Iris pigment epithelial cell (primary cell): Measurements from ENCODE around the gene DNAJC15.
A peak's percentile ranks its signal among the peaks of the same experiment; 100 is the strongest.

Source experiments
- DNase-seq: peaks from one replicate; pipeline ENCODE4 v3.0.0-alpha.2; 2011; ENCODE audit warnings: low read depth

The DNAJC15 gene

DNA sequence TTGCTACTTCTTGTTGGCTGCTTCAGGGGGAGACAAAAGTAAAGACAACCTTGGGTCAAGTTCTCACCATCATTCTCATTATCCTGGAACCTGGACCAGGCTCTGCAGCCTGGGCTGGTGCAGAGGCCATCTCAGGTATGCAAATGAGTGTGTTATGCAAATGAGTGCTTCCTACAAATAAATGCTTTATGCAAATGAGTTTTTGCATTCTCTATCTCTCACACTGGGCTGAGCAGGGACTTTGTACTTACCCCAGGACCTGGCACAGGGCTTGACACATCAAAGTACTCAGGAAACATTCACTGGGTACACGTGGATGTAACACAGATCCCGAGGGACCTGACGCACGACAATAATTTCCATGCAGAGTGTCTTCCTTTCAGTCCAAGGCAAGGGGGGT lies 103.0 kb downstream of the DNAJC15 start:
- no peak for DNase-seq

DNA sequence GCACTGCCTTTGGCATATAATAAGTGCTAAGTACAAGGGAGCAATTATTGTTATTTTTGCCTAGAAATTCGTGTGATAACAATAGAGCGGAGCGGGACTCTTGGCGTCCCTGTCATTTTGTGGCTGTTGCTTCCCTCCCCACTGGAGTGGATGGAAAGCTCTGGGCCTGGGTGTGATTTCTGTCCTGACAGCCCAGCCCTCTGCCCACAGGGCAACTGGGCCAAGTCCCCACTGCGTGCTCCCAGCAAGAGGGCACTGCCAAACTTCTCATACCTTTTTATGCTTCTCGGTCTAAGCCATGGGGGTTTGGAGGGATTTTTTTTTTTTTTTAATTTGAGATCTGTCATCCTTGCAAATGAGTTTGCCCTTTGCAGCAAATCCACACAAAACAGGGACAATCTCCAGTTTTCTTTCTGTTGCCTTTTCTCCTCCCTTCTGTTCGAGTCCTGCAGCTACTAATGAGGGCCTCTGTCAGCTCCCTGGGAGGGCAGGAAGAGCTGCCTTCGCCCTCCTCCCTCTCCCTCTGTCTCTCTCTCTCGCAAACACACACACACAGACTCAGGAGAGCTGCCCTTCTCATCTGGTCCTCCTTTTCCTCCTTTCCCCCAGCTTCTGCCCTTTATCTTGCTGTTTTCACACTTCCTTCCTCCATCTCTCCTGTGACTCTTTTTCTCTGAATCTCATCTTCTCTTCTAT lies 103.9 kb downstream of the DNAJC15 start:
- no peak for DNase-seq

DNA sequence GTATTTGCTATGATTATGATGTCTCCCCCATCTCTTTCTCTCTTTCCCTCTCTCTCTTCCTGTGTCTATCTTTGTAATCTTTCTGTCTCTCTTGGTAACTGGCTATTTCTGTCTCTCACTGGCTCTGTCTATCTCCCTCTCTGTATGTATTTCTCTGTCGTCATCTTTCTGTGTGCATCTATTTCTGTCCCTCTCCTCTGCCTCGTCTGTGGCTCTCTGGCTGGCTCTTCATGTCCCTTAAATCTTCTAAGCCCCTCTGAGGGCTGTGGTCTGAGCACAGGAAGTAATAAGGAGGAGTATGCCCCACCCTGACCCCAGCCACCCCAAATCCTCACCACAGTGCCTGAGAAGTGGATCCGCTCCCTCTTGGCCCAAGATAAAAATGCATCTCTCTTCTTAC lies 104.4 kb downstream of the DNAJC15 start:
- DNase-seq: no peak

DNA sequence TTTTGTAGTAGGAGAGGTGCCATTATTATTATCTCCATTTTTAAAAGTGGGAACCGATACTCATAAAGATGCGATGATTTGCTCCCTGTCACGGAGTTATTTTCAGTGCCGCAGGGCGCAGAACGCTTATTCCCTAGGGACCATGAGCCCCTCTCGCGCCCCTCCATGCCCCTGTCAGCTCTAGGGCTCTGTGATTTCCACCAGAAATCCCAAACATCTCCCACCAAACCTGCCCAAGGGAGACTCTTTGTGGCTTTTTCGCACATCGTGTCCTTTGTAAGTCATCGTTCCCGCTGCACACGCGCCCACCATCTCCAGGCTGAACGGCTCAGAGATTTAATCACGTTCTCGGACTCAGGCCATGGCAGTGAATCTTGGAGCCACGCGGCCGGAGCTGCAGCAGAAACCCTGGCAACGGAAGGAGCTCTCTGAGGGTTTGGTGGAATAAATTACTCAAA lies 105.1 kb downstream of the DNAJC15 start:
- DNase-seq: no peak

DNA sequence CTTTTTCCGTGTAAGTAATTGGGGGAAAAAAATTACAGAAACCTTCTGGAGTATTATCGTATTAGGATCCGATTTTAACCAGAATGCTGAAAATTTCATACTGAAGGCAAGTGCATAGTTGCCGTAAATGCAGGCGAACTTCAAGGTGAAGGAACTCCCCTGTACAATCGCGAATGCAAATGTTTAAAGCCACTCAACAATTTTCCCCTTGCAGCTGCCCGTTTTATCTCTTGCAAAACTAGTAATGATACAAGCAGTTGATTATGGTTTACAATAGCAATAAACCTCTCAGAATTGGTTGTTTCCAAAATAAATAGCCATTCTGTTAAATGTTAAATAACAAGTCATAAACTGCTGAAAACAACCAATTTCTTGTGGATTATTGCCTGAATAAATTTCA lies 105.7 kb downstream of the DNAJC15 start:
- no peak for DNase-seq

DNA sequence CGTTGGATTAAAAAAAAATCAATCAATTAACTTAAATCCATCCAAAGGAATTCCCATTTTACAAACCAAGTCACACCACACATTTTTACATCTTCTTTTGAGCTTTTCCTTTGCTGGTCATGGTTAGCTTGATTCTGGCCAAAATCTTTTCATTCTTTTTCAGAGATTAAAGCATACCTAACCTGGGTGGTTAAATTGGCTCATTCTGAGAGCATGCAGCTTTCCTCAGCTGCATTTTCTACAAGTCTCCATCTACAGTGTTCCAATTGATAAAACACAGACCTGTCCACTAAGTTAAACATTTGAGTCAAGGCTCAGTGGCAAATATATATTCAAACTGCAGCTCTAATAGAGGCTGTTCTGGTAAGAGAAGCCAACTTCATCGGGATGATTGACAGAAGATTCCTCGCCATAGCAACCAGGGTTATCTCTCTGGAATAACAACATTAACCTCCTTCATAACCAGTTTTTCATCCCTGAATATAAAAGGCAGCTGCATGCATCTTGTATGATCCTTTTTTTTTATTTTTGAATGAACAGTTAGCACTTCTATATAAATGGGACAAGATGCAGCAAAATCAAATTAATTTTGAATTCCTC lies 106.2 kb downstream of the DNAJC15 start:
- DNase-seq: no peak

DNA sequence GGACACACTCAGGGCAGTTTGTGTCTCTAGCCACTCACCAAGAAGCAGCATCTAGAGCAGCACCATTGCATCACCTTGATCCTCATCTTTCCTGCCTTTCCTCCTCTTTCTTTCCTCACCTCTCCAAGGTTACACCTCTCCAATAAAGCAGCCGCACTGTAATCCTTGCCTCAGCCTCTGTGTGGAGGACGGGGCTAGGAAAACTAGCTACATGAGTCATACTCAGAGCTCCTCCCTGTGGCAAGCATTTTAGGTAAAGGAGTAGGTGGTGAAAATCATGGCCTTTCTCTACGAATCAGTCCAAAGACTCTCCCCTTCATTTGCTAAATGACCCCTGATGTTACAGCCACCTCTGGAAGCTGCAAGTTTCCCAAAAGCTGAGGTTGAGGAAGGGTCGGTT lies 108.9 kb downstream of the DNAJC15 start:
- DNase-seq: peak; percentile 65

DNA sequence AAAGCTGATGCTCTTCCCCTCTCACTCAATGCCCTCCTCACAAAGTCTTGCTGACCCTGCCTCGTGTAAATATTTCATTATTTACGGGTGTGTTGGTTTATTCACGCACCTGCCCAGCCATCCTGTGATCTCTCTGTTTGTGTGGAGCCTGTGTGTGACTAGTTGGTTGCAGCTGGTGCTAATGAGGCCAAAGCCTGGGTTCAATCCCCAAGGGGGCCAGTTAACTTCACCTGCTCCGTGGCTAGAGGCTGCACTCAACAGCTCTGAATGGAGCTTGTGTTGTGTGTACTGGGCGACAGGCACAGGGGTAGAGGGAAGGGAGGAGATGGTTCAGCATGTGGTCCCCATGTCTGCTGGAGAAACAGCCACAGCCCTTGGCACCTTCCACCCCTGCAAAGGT lies 109.5 kb downstream of the DNAJC15 start:
- DNase-seq: no peak

DNA sequence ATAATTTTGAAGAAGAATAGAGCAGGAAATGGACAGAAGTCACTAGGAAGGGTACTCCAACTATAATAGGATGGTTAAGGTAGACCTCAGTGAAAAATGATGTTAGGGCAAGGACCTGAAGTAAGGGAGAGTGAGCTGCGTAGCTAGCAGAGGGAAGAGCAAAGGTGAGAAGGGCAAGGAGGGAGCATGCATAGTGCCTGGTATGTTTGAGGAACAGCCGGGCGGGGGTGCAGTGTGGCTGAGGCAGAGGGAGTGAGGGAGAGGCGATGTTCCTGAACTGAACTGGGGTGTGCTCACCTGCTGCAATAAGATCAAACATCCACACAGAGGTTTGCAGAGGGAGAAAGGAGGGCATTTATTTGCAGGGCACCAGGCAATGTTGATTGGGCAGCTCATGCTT lies 110.4 kb downstream of the DNAJC15 start:
- DNase-seq: no peak

DNA sequence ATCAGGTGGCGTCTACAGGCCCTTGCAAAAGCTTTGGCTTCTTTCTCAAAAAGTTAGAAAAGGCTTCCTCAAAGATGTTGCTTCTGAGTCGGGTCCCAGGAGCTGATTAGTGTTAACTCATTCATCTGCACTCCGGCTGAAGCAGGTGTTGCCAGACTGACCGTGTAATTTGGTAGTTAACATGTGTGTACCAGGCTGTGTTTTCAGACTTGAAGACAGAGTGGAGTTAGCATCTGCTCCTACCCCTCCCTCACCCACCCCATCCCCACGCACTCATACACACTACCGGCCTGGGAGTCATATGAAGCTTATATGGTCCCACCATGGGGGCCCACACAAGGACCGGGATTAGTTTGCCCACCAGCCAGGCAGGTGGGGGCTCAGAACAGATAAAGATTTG lies 111.5 kb downstream of the DNAJC15 start:
- DNase-seq: no peak

DNA sequence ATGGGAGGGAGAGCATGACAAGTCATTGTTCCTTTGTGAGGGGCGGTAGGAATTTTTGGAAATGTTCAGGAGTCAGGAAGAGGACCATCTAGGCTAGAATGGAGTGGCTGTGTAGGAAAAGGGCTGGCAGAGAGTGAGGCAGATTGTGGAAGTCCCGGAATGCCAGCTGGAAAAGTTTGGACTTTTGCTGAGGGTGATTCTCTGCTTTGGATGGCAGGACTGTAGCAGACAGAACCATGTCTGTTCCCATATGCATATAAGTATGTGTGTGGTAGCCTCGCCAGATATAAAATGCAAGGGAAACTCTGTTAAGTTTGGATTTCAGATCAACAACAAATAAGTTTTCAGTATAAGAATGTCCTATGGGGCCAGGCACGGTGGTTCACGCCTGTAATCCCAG lies 112.1 kb downstream of the DNAJC15 start:
- no peak for DNase-seq

DNA sequence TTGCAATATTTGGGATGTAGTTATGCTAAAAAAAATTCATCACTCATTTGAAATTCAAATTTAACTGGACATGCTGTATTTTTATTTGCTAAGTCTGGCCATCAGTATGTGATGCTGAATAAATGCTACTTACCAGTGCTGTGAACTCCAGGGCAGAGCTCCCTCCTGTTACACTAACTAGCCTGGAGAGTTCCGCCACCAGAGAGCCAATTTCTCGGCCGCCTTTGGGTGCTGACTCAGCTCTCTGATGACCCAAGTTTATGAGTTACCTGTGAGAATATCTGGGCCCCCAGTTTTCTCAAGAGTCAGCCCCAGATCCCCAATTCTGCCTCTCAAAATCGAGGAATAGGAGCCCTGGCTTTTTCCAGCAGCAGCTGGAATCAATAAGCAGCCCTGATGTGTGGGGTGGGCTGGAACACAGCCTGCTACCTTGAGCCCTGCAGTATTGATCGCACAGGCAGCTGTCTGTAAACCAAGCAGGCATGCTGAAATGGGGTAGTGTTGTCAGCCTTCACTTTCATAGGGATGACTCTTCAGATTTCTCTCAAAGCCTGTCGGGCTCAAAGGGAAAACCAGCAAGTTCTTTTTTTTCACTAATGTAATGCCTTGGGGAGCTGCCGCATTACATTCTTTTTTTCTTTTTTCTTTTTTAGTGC lies 113.7 kb downstream of the DNAJC15 start:
- no peak for DNase-seq

DNA sequence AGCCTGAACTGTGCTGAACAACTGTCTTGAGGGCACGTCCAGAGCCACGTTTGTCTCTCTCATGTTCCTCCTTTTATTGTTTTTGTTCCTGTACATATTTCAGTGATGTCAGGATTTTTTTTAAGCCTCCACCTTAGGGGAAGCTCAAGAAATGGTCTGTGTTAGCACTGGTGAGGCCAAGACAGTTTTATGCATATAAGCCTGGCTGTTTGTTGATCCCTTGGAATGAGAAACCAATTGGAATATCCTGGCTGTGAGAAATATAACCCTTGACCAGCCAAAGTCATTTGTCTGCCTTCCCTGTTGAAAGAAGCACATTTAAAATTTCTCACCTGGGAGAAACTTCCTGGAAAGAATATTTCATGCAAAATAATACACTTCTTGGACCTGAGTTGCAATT lies 115.8 kb downstream of the DNAJC15 start:
- DNase-seq: no peak

DNA sequence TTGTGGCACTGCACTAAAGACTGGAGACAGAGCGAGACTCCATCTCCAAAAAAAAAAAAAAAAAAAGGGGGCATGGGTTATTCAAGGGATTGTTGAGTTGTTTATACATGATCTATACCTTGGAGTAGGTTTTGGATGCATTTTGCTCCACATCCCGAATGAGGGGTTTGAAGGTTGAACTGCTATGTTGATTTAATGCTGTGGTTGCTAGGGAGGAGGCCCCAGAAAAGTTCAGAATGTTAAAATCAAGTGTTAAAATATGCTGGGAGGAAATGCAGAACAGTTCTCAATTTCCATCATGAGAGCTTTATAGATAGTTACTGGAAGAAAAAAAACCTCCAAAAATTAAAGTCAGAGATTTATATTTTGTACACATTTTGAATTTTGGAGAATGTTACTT lies 116.5 kb downstream of the DNAJC15 start:
- DNase-seq: no peak

DNA sequence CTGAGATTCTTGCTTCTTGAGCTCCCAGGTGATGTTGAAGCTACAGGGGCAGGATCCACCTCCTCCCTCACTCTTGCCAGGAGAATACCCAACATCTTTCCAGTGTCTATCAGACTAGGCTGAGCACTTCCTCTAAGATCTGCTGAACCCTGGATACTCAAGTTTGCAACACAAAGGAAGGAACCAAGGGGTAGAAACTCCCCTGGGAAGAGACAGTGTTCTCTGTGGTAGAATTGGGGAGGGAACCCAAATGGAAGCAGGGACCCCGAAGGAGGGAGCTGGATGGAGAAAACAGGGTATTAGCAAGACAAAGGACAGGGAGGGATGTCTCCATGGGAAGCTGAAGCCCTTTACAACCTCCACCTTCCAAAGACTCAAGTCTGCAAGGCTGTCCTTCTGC lies 117.6 kb downstream of the DNAJC15 start:
- no peak for DNase-seq

DNA sequence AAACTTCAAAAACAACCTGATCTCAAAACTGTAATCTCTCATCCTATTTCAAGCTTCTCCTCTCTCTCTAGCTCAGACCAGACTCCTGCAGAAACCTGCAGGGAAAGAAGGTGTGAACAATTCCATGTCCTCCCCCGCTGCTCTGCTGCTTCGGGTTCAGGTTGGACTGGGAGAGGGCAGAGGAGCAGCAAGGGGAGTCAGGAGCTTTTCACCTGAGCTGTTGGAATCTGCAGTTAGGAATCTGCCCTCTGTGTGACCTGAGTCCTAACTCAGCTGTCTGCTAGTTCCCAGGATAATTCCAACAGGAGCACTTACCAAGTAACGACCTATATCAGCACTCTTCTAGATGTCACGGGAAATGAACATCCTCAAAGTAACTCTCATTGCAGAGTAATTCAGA lies 118.3 kb downstream of the DNAJC15 start:
- no peak for DNase-seq

DNA sequence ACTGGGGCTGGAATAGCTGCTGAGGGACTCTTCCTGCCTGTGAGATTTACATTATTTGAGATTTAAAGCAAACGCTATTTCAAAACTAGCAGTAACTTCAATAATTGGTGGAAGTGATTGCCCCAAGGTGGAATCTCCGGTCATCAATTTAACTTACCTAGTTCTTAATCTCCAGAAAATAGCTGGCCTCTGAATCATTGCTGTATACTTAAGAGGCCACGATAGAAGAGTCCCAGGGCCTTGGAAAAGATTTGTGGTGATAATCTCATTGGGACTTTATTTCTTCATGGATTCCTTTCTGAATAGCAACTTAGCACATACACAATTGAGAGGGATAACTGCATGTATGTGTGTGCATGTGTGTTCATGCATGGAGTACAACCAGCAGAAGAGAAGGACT lies 120.2 kb downstream of the DNAJC15 start:
- DNase-seq: peak; percentile 20

DNA sequence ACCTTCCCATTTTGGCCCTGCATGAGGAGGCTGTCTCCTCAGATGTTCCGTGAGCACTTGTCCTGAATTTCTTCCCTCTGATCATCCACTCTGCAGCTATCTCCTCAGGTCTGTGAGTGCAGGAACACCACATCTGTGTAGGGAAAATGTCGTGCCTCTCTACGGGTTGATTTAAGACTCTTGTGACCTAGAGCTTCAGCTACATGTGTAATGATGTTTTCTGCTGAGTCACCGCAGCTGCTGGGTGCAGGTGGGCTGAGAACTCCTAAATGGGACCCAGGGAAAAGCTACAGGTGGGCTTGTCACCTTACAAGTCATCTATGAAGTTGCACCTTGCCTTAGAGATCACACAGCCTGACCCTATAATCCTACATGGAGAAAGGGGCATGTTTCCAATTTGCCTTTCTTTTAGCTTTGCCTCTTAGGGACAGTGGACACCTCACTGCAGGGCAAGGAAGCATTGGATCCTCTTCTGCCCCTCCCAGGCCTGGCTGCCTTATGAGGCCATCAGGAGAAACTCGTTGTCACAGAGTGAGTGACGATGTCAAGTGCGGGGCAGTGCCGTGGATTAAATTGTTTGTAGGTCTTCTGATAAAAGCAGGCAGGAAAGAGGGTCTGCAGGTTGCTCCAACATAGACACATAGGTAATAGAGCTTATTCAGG lies 122.3 kb downstream of the DNAJC15 start:
- DNase-seq: no peak

DNA sequence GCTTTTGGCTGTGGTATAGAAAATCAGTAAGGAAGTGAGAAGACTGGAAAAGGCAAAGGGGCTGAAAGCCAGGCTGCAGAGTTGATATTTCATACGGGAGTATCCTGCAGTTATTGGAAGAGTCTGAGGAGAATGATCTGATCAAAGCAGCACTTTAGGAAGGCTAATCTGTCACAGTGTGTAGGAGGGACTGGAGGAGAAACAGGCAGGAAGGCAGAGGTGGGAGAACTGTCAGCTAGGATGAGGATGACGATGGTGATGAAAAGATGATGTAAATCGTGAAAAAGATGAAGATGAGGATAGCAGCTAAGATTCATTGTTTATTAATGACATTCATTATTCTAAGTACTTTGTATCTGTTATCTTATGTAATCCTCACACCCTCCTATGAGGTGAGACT lies 123.0 kb downstream of the DNAJC15 start:
- no peak for DNase-seq

DNA sequence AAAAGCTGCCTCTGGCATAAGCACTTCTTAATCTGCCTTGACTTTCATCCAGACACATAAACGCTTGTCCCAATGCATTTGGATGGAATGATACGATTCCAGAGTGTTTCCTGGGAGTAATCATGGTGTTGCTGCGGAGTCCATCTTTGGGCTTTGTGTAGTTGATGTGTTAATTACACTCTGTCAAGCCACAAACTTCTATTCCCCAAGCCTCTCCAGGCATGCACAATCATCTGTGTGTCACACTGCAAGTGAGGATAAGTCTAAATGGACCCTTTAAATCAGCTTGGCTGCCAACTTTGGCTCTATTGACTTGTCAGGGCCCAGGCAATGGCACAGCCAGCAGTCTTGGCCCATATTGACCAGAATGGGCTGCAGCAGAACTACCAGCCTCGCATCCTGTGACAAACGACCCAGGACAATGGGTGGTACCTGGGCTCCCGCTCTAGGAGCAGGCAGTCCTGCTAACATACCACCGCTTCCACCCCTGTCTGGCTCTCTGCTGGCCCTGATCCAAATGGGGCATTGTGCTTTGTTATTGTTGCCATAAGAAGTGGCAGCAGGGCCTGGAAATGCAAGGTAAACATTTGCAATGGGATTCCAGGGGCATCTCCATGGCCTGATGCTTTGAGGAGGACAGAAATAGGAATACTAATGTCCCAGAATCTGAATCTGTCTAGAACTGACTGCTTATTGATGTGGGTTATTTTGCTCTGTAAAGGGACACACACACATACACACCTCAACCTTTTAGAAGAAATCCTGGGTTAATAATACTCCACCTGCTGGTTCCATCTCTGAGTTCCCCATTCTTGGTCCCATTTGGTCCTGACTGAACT lies 127.2 kb downstream of the DNAJC15 start:
- DNase-seq: no peak

DNA sequence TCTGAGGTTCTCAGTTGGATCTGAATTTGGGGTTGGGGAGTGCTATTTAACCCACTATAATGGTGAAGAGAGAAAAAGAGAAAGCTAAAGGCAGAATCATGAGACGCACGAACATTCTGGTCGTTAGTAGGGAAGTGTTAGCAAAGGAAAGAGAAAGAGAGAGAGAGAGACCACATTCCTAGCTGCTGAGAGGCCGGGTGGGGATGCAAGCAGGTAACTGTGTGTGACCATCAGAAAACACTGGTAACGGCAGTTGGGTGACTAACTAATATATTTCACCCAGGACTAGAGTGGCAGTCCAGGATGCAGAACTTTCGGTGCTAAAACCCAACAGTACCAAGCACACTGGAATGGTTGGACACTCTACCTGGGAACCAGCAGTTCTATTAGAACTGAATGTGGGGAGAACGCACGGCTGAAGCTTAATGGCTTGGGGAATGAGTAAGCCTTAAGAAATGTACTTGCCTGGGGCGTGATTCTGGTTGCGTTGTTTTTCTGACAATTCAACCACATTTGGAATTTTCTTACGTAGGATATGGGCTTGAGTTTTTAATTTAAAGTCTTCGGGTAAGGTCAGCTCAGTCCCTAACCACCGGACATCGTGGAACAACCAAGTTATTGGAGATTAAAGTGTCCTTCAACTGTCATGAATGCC lies 130.2 kb downstream of the DNAJC15 start:
- peak; percentile 97 for DNase-seq
